NB4 (cell line): Measurements from ENCODE around the gene FBXL13.
A peak's percentile ranks its signal among the peaks of the same experiment; 100 is the strongest.

ENCODE experiments used
- DNase-seq: peaks from one replicate; pipeline ENCODE4 v3.0.0; 2010; ENCODE audit warnings: low read depth
- H3K4me3 ChIP-seq: one replicate; pipeline ENCODE4 v1.5.1; 2011; ENCODE audit warnings: mild to moderate bottlenecking, low read depth, low read length, moderate library complexity
- MAX ChIP-seq: IDR thresholded peaks from 2 replicates; pipeline ENCODE4 v1.6.1; 2011; ENCODE audit warnings: low read depth, low read length
- MYC ChIP-seq: IDR thresholded peaks from 2 replicates; pipeline ENCODE4 v1.6.1; 2011; ENCODE audit warnings: low read depth, low read length
- POLR2A ChIP-seq: IDR thresholded peaks from 2 replicates; pipeline ENCODE4 v1.6.1; 2011; ENCODE audit warnings: mild to moderate bottlenecking; ENCODE audit not compliant: insufficient read length; ENCODE audit errors: extremely low read depth
- TF ChIP-seq, protein P1 (sequence below): IDR thresholded peaks from one replicate; pipeline ENCODE4 v1.5.1; 2012; ENCODE audit warnings: low read depth, low read length

Gene FBXL13

GRCh38 chr7:102892631-102893278 is 181.8 kb downstream of the FBXL13 start:
- no peak overlapping the region for H3K4me3 ChIP-seq
- TF ChIP-seq MYC (peak; percentile 27; the same call in 1 of the 2 replicates), POLR2A (no peak), MAX (0 out of 2 replicates have a peak, but pooled peaks have one; percentile 5)
- TF ChIP-seq, protein P1, sequence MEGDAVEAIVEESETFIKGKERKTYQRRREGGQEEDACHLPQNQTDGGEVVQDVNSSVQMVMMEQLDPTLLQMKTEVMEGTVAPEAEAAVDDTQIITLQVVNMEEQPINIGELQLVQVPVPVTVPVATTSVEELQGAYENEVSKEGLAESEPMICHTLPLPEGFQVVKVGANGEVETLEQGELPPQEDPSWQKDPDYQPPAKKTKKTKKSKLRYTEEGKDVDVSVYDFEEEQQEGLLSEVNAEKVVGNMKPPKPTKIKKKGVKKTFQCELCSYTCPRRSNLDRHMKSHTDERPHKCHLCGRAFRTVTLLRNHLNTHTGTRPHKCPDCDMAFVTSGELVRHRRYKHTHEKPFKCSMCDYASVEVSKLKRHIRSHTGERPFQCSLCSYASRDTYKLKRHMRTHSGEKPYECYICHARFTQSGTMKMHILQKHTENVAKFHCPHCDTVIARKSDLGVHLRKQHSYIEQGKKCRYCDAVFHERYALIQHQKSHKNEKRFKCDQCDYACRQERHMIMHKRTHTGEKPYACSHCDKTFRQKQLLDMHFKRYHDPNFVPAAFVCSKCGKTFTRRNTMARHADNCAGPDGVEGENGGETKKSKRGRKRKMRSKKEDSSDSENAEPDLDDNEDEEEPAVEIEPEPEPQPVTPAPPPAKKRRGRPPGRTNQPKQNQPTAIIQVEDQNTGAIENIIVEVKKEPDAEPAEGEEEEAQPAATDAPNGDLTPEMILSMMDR: no peak
- peak; percentile 87 for DNase-seq

DNA sequence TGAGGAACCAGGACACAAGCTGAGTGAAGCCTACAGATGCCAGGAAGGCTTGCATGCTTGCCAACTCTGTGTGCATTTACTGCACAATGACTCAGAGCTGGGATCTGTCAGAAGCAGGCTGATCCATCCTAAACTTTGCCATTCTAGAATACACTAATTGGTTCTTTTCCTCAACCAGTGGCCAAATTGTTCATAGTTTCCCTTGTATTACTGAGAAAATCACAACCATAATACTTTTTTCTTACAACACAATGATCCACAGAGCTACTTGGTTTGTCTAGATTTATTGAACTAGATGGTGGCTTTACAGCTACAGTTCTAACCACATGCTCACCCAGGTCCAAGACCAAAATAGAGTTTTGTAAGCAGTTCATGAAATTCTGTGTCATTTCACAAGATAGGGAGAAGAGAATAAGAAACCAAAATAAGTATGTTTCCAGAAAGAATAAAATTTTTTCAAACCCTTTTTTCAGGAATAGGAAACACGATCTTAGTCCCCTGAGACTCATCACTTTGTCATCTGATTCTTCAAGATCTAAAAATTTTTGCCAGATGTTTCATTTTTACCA is 182.8 kb downstream of the FBXL13 start:
- TF ChIP-seq POLR2A (no peak), MYC (no peak), MAX (no peak)
- TF ChIP-seq, protein P1: no peak
- no peak overlapping the region for H3K4me3 ChIP-seq

DNA sequence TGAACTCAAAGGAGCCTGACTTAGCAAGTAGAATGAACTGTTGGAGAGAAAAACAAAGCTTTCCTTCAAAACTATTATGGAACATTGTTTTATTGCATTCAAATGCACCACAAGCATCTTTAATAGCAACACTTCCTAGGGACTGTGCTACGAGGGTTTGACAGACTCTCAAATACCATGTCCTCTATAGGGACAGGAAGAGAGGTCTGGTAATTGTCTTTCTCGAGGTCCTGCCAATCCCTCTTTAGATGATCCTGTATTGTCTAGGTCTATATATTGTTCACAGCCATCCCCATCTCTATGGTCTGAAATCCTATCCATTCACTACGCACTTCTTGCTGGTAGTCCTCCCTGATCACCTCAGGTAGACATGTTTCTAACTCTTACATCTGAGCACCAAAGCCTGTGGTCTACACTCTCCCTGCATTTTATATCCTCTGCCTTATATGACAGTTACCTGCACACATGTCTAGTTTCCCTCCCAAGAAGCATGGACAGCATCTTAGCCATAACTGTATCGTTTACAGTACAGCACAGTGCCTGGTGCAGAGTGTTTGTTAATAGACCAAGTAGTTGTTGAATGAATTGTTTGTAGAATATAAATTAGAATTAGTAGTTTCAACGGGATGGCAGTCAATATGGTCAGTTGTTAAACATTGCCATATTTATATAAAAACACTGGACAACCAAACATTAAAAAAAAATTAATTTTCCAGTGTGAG is 183.5 kb downstream of the FBXL13 start:
- no peak overlapping the region for H3K4me3 ChIP-seq
- TF ChIP-seq MAX (no peak), MYC (no peak)
- TF ChIP-seq, protein P1: no peak

More for the DNA sequence above, 182.8 kb downstream of the FBXL13 start:
- peak; percentile 60 for DNase-seq

GRCh38 chr7:102890292-102890970 is 184.2 kb downstream of the FBXL13 start:
- no peak overlapping the region for H3K4me3 ChIP-seq
- TF ChIP-seq POLR2A (no peak), MAX (no peak), MYC (no peak)
- TF ChIP-seq, protein P1: no peak
- DNase-seq: peak; percentile 88

More for the DNA sequence above, 183.5 kb downstream of the FBXL13 start:
- no peak for DNase-seq

GRCh38 chr7:102889851-102890250 is 184.7 kb downstream of the FBXL13 start:
- no peak for TF ChIP-seq MAX
- no peak for TF ChIP-seq MYC
- no peak for TF ChIP-seq POLR2A
- TF ChIP-seq, protein P1: no peak
- DNase-seq: no peak
- no peak overlapping the region for H3K4me3 ChIP-seq
